Measurements from ENCODE around the gene MYH7B.

Gene MYH7B

GRCh38 chr20:34965051-34965450 lies 9.4 kb downstream of the MYH7B start:
- DNase-seq (ENCODE audit: low read depth), result no peak
- TF ChIP-seq MAX (IDR thresholded peaks at IDR 0.05; ENCODE audit: low read depth, low read length) (no peak), MYC (IDR thresholded peaks at IDR 0.05; ENCODE audit: low read depth, low read length) (no peak), POLR2A (IDR thresholded peaks at IDR 0.05; ENCODE audit: extremely low read depth, insufficient read length) (no peak), CTCF (IDR thresholded peaks at IDR 0.05; ENCODE audit: low read depth, low read length) (no peak)

GRCh38 chr20:34967421-34967820 lies 11.8 kb downstream of the MYH7B start:
- no peak overlapping the region for H3K4me3 ChIP-seq (ENCODE audit: low read depth, low read length)
- TF ChIP-seq POLR2A (IDR thresholded peaks at IDR 0.05; ENCODE audit: extremely low read depth, insufficient read length) (no peak), CTCF (IDR thresholded peaks at IDR 0.05; ENCODE audit: low read depth, low read length) (no peak), MYC (IDR thresholded peaks at IDR 0.05; ENCODE audit: low read depth, low read length) (no peak), MAX (IDR thresholded peaks at IDR 0.05; ENCODE audit: low read depth, low read length) (no peak)
- no peak for DNase-seq (ENCODE audit: low read depth)

More at GRCh38 chr20:34965051-34965450, 9.4 kb downstream of the MYH7B start:
- H3K4me3 ChIP-seq (ENCODE audit: low read depth, low read length), result no peak overlapping the region

GRCh38 chr20:34968042-34968775 lies 12.5 kb downstream of the MYH7B start:
- TF ChIP-seq MYC (IDR thresholded peaks at IDR 0.05; ENCODE audit: low read depth, low read length) (no peak), POLR2A (IDR thresholded peaks at IDR 0.05; ENCODE audit: extremely low read depth, insufficient read length) (no peak), MAX (IDR thresholded peaks at IDR 0.05; ENCODE audit: low read depth, low read length) (no peak), CTCF (IDR thresholded peaks at IDR 0.05; ENCODE audit: low read depth, low read length) (no peak)
- DNase-seq (ENCODE audit: low read depth), result no peak
- no peak overlapping the region for H3K4me3 ChIP-seq (ENCODE audit: low read depth, low read length)

GRCh38 chr20:34970193-34970840 lies 14.6 kb downstream of the MYH7B start:
- no peak overlapping the region for H3K4me3 ChIP-seq (ENCODE audit: low read depth, low read length)
- TF ChIP-seq POLR2A (IDR thresholded peaks at IDR 0.05; ENCODE audit: extremely low read depth, insufficient read length), result no peak
- no peak for TF ChIP-seq CTCF (IDR thresholded peaks at IDR 0.05; ENCODE audit: low read depth, low read length)
- TF ChIP-seq MAX (IDR thresholded peaks at IDR 0.05; ENCODE audit: low read depth, low read length), result no peak
- no peak for TF ChIP-seq MYC (IDR thresholded peaks at IDR 0.05; ENCODE audit: low read depth, low read length)
- no peak for DNase-seq (ENCODE audit: low read depth)

GRCh38 chr20:34970846-34971560 lies 15.3 kb downstream of the MYH7B start:
- DNase-seq (ENCODE audit: low read depth), result no peak
- H3K4me3 ChIP-seq (ENCODE audit: low read depth, low read length), result no peak overlapping the region
- no peak for TF ChIP-seq MAX (IDR thresholded peaks at IDR 0.05; ENCODE audit: low read depth, low read length)
- no peak for TF ChIP-seq POLR2A (IDR thresholded peaks at IDR 0.05; ENCODE audit: extremely low read depth, insufficient read length)
- TF ChIP-seq MYC (IDR thresholded peaks at IDR 0.05; ENCODE audit: low read depth, low read length), result no peak
- no peak for TF ChIP-seq CTCF (IDR thresholded peaks at IDR 0.05; ENCODE audit: low read depth, low read length)
